NCI-H2196 (cell line): ENCODE results near the gene VGLL3.
"Not testable (repeated sequence)": the region's sequence is repeated elsewhere in the genome, so short reads cannot be mapped to it uniquely, and the experiment has no call there.

Experiments used
- DNase-seq: peaks from one replicate; lab custom pipeline; 2025; ENCODE audit not compliant: unreplicated experiment; lab: John Stamatoyannopoulos, UW

Gene VGLL3

DNA sequence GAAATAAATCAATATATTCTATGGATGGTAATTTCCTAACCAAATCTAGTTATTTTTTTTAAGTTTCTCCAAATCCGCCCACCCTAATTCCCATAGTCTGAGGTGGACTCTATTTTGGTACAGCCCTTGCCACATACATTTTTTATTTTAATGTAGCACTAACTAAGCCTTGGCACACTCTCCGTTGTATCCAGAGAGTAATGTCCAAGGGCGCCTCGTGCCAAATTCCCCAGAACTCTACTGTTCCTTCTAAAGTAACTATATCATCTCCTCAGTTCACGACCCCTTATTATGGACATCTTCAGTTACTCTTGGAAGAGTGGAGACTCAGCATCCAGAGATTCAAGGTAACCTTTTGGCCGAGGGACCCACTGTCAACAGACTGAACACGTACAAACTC, 1.3 kb downstream of the VGLL3 start:
- DNase-seq: no peak

DNA sequence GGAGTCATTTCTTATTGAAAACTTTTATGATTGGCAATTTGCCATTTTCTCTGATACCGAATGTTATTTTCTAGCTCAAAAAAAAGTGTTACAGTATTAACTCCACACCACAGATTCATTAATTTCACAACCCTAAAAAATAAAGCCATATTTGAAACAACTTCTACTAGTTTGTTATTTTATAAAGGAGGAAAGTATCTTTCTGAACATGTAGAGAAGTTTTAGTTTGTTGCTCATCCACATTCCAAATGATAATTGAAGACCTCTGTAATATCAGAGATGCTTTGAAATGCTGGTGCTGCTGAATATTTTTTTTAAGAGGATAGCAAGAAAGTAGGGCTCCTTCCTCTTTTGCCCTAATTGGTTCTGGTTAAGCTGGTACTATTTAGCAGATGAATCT, 1.9 kb downstream of the VGLL3 start:
- DNase-seq: no peak

DNA sequence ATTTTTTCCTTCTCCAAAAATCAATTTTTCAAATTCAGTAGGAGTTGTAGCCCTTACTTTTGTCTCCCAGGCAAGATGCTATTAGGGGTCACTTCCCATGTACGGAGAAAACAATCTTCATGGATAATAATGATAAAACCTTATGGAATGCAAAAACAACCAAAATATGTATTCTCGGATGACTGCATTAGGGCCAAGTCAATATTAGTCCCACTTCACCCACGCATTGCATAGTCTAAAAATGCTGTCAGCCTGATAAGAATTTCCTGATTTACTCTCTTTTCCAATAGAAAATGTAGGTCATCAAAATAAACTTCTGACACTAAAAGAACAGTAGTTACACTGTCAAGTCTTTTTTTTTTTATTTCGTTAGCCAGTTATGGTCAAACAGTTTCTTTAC, 2.7 kb downstream of the VGLL3 start:
- no peak for DNase-seq

DNA sequence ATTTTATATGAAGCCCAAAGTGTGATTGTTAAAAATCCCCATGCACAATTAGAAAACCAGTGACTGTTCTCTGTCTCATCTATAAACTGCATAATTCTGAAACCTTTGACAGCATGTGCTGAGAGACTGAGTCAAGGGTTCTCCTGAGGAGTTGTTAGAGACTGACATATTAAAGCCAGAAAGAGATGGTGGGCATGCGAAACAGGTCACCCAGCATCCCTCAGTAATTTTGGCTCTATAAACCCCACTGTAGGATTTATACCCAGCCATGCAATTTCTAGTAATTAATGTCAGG, 3.6 kb downstream of the VGLL3 start:
- no peak for DNase-seq

DNA sequence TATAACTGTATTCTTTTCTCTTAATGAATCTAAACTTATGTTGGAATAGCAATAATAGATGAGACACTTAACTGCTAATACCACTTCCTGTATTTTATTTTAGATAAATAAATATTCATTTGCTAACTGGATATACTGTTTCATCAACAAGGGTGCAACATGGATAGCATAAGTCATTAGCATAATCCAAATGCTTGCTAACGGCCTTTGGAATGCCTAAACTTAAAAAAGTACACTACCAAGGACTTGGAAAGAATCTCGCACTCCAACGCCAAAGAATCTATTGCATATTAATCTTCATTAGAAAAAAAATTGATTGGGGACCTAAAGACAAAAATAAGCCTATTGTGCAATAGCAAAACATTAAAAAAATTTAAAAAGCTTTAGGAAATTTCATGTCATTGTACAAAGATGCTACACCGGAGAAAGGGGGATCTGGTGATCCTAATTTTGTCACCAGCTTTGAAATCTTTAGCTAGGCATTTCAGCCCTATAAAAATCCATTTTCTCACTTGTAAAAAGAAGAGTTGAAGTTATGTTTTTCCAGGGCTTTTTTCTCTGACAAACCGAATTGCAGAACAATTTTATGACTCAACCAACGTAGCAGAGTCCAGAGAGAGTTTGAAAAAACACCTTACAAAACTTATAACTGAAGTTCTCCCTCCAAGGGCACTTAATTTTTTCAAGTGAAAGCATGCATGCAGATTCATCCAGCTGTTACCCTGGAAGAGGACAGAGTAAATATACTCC, 4.1 kb downstream of the VGLL3 start:
- DNase-seq: no peak

DNA sequence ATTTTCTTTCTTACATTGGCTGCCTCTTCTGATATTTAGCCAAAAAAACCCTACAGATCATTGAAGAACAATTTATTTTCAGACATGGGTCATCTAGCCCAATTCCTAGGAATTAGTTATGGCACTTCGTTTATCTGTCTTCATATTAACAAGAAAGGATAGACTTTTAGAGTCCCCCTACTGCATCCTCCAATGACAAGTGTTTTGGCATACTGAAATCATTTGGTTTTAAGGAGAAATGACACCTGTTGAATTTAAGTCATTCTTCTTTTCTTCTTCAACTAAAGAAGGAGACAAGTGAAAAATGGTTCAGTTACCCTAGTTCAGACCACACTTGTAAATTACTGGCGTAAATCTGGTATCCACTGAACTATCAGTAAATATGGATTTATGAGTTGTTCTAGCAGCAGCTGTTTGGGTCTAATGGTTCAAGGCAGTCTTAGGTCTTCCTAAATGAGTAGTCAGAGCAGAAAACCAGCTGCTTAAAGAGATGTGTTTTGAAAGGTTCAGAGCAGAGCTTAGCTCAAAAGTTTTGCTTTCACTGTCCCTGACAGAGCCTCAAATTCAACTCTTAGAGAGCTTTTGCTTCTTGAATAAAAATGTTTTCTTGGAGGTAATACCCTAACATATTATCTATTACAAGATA, 5.6 kb downstream of the VGLL3 start:
- DNase-seq: no peak

DNA sequence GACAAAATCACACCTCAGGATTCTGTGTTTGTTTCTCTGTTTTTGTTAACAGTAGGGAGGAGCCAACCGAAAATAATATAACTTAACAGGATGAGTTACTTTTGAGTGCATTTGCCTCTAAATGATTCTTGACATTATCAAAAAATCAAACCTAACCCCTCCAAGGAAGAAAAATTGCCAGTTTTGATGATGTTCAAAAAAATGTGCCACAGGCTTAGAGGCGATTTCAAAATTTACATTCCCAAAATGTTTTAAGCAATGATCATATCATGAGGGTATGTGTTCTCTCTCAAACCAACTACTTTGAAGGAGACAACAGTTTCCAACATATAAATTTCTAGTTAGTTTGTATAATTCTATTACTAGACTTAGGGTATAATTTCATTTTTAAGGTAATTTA, 6.7 kb downstream of the VGLL3 start:
- no peak for DNase-seq

DNA sequence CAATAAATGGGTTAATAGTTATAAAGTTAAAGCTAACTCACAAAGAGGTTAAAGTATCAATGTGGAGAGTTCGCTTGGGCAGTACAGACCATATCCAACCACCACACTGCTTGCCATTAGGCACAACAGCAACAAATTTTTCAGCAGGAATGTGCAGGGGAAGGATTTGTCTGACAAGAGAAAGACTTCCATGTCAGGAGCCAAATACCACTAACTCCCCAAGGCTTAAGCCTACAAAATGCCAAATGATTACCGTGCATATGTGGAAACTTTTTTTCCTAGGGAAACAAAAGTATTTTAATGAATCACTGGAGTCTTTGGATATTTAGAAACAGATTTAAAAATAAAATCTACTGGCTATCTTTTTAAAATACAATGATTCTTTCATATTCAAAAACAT, 8.1 kb downstream of the VGLL3 start:
- DNase-seq: no peak

DNA sequence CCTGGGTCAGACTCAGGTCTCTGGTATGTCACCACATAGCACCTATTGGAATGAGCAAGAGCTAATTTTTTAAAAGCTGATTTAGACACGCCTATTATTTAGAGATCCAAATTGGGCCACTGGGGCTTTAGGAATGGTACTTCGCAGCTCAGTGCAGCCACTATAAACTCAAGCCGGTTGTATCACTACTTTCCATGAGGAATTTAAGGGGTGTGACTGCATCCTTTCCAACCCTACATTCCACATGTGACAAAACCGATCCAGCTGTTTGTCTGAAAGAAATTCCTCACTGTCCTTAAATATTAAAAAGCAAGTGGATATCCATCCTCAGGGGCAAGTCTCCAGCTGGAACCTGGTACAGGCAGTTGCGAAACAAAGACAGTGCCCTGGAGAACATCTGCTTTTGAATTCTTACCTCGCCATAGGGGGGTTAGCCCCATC, 12.8 kb downstream of the VGLL3 start:
- DNase-seq: no peak

DNA sequence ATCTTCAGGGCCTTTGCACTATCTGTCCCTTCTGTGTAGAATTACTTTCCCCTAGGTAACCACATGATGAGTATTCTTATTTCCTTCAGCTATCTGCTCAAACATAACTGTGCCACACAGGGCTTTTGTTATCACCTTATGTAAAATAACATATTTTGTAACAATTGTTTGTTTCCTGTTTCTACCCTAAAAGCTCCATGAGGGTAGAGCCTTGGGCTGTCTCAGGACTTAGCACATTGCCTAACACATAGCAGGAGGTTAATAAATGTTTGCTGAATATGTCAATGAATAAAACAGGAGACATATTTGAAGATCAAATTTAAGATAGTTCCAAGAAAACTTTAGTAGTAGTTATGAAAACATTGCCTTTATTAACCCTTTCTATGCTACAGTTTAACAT, 14.7 kb downstream of the VGLL3 start:
- DNase-seq: no peak

DNA sequence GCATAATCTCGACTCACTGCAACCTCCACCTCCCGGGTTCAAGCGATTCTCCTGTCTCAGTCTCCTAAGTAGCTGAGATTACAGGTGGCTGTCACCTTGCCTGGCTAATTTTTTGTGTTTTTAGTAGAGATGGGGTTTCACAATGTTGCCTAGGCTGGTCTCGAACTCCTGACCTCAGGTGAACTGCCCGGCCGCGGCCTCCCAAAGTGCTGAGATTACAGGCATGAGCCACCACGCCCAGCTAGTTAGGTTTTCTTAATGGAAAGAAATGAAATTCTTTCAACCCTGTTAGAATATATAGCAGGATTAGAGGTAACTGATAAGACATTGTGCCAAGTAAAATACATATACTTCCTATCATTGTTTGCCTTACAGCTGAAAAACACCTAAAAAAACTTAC, 16.8 kb downstream of the VGLL3 start:
- DNase-seq: not testable (repeated sequence)

DNA sequence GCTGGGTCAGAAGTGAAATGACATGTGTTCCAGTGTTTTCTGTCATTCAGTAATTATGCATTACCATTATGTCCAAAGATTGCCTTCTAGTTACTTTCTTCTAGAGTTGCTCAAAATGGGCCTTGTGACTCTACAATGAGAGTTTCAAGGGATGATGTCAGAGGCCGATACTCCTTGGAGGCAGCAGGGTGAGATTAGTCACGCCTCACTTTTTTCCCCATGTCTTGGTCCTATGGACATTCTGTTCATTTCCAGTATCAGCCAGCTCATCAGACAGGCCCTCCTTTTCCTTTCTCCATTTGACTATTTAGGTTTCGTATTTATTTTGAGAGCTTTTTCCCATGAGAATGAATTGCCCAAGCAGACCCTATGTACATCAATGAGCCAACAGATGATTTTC, 17.5 kb downstream of the VGLL3 start:
- no peak for DNase-seq

DNA sequence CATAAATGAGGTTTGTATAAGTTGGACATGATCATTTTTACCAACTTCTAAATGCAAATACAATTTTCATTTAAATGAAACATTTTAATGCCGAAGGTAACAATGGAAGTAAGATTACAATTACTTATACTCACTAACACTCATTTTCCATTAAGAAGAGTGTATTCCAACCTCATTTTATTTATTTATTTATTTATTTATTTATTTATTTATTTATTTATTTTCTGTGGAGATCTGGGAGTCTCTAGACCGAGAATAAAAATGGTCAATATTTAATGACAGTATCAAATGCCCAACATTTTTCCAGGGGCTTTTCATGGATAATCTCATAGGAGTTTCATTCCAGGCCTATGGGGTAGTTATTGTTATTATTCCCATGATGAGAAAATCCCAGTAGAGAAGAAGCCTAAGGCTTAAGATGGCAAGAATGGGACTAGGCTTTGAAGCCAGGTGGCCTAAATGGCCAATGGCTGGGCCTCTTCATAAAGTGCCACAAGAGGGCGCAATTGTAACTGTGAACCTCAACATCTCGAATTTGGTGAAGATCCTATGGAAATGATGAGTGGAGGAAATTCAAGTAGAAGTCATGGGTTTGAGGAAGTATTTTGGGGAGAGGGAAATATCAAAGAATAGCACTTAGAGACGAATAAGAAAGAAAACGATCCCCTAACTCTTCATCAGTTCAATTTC, 21.3 kb downstream of the VGLL3 start:
- no peak for DNase-seq

DNA sequence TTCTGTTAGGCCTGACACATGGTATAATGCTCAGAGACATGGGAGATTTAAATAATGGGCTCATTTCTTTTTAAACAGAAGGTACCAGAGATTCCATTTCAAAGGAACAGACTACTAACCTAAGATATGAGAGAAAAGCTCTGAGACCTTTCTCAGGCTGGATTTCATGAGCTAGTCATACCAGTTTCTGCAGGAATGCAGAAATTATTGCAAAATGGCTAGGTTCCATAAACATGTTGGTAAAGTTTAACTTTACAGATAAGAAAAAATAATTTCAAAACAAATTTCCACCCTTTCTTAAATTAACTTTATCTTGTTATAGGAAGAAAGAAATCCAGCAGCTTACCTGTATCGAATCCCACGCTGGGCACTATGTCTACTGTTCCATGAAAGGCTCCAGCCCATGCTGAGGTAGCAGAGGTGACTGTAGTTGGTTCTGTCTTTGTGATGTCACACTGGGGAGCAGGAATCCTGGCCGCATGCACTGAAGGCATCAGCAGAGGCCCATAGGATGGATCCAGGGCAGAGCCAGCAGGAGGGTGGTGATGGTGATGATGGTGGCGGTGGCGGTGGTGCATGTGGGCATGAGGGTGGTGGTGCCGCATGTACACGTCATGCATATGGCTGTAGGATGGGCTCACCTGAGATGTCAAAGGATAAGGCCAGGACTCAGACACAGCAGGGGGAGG, 22.6 kb downstream of the VGLL3 start:
- no peak for DNase-seq

DNA sequence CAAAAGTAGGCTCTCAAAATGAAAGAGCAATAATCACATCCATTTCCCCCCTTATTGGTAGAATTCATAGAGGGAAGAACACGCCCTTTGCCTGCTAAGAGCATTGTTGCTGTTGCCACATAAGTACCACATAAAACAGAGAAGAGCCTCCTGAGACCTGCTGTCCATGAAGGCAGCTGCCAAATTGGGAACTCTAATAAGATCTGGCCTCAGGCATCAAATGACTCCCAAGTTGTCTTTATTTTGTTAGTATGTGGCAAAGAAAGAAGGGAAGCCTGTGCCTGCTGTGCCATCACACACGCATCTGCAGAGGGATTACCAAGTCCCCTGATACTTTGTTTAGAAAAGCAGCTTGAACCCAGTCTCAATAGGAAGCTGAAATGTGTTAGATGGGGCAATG, 23.9 kb downstream of the VGLL3 start:
- DNase-seq: no peak

DNA sequence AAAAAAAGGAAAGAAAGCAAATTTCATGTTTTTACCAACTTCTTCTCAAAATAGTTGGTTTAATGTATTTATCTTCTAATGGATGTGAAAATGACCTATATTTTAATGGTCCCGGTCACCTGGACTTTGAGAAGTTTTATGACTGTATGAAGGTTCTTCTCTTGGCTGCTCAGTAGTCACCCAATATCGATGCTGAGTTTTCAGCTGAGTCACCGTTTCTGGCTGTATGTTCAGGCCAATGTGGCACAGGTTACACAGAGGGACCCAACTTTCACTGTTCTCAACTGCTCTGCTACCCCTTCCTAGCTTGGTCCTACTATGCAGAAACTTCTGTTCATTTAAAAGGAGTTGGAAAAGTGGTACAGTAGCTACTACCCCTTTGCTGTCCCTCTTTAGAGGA, 25.8 kb downstream of the VGLL3 start:
- DNase-seq: no peak

DNA sequence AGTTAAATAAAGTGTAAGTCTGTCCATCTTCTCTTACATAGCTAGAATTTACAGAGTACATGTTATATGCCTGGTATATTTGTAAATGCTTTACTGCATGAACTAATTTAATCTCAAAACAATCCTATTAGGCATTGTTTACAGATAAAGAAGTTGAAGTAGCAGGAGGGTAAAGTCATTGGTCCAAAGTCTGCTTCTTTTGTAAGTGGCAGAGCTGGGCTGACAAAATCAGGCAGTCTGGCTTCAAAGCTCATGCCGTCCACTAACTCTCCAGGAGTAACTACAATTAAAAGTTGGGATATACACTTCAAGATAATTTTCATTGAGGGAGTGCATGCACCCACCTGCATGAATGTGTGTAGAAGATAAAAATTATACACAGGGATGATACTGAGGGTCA, 27.3 kb downstream of the VGLL3 start:
- no peak for DNase-seq

DNA sequence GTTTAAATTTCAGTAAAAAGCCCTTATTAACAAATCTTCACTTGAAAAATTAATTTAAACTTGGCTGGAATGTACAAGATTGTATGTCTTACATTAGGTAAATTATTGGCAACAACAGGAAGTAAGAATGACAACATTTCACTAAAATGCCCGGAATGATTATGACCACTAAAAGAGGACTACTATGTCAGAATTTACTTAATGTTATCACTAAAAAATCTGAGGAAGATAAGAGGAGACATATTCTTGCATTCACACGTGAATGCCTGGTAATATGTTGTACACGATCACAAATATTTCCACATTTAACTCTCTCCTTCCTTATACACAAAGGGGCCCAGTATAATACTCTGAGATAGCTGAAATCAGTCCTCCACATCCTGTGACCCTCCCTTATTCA, 29.7 kb downstream of the VGLL3 start:
- no peak for DNase-seq

DNA sequence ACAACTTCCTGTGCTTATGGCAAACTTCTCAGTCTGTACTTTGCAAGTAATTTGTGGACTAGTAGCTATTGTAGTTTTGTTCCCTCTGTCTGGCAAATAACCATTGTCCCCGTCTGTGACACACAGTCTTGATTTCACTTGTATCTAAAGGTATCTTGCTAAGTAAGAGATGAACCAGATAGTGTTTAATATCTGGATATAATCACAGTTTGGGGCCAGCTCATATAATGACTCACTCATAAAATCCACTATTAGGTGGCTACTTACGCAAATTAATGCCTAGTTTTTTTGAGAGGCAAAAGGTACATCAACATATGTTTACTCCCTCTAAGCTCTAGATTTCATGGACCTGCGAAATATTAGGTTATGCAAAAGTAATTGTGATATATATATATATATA, 30.4 kb downstream of the VGLL3 start:
- DNase-seq: no peak

DNA sequence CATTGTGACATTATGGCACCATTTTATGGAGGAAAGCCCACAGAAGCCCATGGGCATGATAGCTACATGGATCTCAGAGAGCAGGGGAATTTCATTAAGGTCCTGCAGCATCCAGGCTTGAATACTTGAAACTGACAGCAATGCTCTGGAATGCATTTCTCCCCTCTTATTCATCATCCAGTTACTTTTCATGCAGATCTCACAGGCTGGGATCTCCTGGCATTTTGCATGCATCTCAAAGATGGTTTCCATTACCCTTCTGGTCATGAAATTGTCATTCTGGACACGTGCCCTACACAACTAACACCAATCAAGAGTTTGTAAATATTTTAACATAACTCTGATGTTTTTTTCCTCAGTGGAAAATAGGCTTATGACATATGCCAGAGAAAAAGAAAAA, 32.4 kb downstream of the VGLL3 start:
- DNase-seq: no peak

DNA sequence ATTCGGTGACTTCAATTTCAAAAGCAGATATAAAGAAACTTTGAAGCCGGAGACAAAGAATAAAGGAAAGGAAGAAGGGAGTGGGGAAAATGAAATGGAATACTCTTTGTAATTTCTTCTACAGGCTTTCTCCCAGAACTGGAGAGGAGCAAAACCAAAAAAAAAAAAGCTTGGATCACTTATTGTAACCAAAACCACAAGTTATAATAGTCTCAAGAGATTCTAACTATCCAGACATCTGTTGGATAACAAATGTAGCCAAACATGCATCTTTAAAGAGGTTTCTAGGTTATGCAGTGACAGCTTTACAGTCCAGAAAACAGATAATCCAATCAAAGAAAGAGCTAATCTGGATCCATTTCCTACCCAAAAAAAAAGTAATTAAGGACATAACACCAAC, 36.2 kb downstream of the VGLL3 start:
- no peak for DNase-seq

DNA sequence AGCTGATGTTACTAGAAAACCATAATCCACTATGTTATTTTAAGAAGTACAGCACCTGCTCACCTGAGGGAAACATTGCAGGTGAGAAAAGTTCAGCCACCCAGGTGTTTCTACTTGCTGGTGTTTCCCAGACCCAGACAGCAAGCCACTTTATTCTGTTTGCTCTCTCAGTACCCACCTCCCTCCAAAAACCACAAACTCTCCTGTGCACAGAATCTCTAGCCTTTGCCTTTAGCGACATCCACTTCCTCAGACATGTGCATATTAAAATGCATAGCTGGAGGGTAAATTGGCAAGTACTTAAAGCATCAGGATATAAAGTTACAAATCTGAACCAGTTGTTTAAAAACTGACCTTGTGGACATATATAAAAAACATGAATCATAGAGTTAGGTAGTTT, 36.7 kb downstream of the VGLL3 start:
- no peak for DNase-seq
